Measurements from ENCODE around the gene BORCS5.

The BORCS5 gene

DNA sequence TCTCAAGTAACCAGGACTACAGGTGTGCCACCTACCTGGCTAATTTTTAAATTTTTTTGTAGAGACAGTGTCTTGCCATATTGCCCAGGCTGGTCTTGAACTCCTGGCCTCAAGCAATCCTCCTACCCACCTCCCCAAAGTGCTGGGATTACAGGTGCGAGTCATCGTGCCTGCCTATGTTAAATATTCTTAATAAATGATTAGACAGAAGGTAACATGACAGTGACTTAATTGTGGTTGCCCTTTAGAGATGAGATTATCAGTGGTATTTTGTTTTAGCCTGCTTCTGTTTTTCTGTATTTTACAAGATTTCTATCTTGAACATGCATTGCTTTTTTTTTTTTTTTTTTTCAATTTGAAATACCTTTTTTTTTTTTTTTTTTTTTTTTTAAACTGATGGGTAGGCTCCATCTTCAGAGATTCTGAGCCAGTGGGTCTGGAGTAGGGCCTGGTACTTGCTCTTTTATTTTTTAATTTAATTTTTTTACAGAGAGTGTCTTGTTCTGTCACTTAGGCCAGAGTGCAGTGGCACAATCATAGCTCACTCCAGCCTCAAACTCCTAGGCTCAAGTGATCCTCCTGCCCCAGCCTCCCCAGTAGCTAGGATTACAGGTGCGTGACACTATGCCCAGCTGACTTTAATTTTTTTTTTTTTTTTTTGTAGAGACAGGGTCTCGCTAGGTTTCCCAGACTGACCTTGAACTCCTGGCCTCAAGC, 88.4 kb downstream of the BORCS5 start:
- H3K27ac ChIP-seq (ENCODE audit: low read depth, low read length, poor library complexity, severe bottlenecking), result no peak overlapping the region
- no peaks in the 10 kb centered on the region for H3K4me1 ChIP-seq (ENCODE audit: insufficient read depth, low read length, severe bottlenecking)
- no peaks in the 10 kb centered on the region for H3K9me3 ChIP-seq (ENCODE audit: low read length)
- TF ChIP-seq, protein P1, sequence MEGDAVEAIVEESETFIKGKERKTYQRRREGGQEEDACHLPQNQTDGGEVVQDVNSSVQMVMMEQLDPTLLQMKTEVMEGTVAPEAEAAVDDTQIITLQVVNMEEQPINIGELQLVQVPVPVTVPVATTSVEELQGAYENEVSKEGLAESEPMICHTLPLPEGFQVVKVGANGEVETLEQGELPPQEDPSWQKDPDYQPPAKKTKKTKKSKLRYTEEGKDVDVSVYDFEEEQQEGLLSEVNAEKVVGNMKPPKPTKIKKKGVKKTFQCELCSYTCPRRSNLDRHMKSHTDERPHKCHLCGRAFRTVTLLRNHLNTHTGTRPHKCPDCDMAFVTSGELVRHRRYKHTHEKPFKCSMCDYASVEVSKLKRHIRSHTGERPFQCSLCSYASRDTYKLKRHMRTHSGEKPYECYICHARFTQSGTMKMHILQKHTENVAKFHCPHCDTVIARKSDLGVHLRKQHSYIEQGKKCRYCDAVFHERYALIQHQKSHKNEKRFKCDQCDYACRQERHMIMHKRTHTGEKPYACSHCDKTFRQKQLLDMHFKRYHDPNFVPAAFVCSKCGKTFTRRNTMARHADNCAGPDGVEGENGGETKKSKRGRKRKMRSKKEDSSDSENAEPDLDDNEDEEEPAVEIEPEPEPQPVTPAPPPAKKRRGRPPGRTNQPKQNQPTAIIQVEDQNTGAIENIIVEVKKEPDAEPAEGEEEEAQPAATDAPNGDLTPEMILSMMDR (IDR thresholded peaks at IDR 0.05; ENCODE audit: low read length), result no peak
- no peak for TF ChIP-seq EZH2 (IDR thresholded peaks at IDR 0.05; ENCODE audit: borderline replicate concordance, low read length)
- H3K79me2 ChIP-seq (ENCODE audit: insufficient read depth, low read length), result no peaks in the 10 kb centered on the region
- no peak overlapping the region for H2AFZ ChIP-seq (ENCODE audit: low read length)
- H3K4me3 ChIP-seq (ENCODE audit: low read depth, low read length, poor library complexity, severe bottlenecking), result no peak overlapping the region
- no peak overlapping the region for H3K9ac ChIP-seq (ENCODE audit: low read length)
- no peak overlapping the region for H3K4me2 ChIP-seq (ENCODE audit: low read length)
- no peaks in the 10 kb centered on the region for H3F3A ChIP-seq (ENCODE audit: insufficient read depth, low read length)
- H3K27me3 ChIP-seq (ENCODE audit: insufficient read depth, low read length), result no peaks in the 10 kb centered on the region
- no peaks in the 10 kb centered on the region for H4K20me1 ChIP-seq (ENCODE audit: insufficient read depth, low read length)
- H3K36me3 ChIP-seq (ENCODE audit: insufficient read depth, low read length), result no peaks in the 10 kb centered on the region
- no peaks in the 10 kb centered on the region for H3K9me2 ChIP-seq (ENCODE audit: low read depth, low read length)

- H3K9ac ChIP-seq (ENCODE audit: low read length), result no peak overlapping the region
Measured at GRCh38 chr12:12445882-12446181, 89.0 kb downstream of the BORCS5 start.

GRCh38 chr12:12446786-12447185, 89.9 kb downstream of the BORCS5 start:
- no peak overlapping the region for H2AFZ ChIP-seq (ENCODE audit: low read length)
- no peak overlapping the region for H3K4me2 ChIP-seq (ENCODE audit: low read length)
- no peaks in the 10 kb centered on the region for H4K20me1 ChIP-seq (ENCODE audit: insufficient read depth, low read length)
- no peak overlapping the region for H3K4me3 ChIP-seq (ENCODE audit: low read depth, low read length, poor library complexity, severe bottlenecking)
- no peaks in the 10 kb centered on the region for H3K9me3 ChIP-seq (ENCODE audit: low read length)
- H3K4me1 ChIP-seq (ENCODE audit: insufficient read depth, low read length, severe bottlenecking), result no peaks in the 10 kb centered on the region
- H3K27me3 ChIP-seq (ENCODE audit: insufficient read depth, low read length), result no peaks in the 10 kb centered on the region
- no peaks in the 10 kb centered on the region for H3F3A ChIP-seq (ENCODE audit: insufficient read depth, low read length)
- no peak overlapping the region for H3K9ac ChIP-seq (ENCODE audit: low read length)
- TF ChIP-seq, protein P1 (IDR thresholded peaks at IDR 0.05; ENCODE audit: low read length), result no peak
- no peak for TF ChIP-seq EZH2 (IDR thresholded peaks at IDR 0.05; ENCODE audit: borderline replicate concordance, low read length)
- H3K27ac ChIP-seq (ENCODE audit: low read depth, low read length, poor library complexity, severe bottlenecking), result no peak overlapping the region
- no peaks in the 10 kb centered on the region for H3K9me2 ChIP-seq (ENCODE audit: low read depth, low read length)
- no peaks in the 10 kb centered on the region for H3K36me3 ChIP-seq (ENCODE audit: insufficient read depth, low read length)
- no peaks in the 10 kb centered on the region for H3K79me2 ChIP-seq (ENCODE audit: insufficient read depth, low read length)

More at GRCh38 chr12:12445882-12446181, 89.0 kb downstream of the BORCS5 start:
- Histone ChIP-seq H3K9me2 (ENCODE audit: low read depth, low read length) (no peaks in the 10 kb centered on the region), H3K27ac (ENCODE audit: low read depth, low read length, poor library complexity, severe bottlenecking) (no peak overlapping the region), H3K4me1 (ENCODE audit: insufficient read depth, low read length, severe bottlenecking) (no peaks in the 10 kb centered on the region), H3K9me3 (ENCODE audit: low read length) (no peaks in the 10 kb centered on the region), H2AFZ (ENCODE audit: low read length) (no peak overlapping the region), H3F3A (ENCODE audit: insufficient read depth, low read length) (no peaks in the 10 kb centered on the region), H3K27me3 (ENCODE audit: insufficient read depth, low read length) (no peaks in the 10 kb centered on the region), H3K36me3 (ENCODE audit: insufficient read depth, low read length) (no peaks in the 10 kb centered on the region), H3K79me2 (ENCODE audit: insufficient read depth, low read length) (no peaks in the 10 kb centered on the region), H3K4me3 (ENCODE audit: low read depth, low read length, poor library complexity, severe bottlenecking) (no peak overlapping the region), H3K4me2 (ENCODE audit: low read length) (no peak overlapping the region), H4K20me1 (ENCODE audit: insufficient read depth, low read length) (no peaks in the 10 kb centered on the region)
- no peak for TF ChIP-seq EZH2 (IDR thresholded peaks at IDR 0.05; ENCODE audit: borderline replicate concordance, low read length)
- TF ChIP-seq, protein P1 (IDR thresholded peaks at IDR 0.05; ENCODE audit: low read length), result no peak

Data from OCI-LY1 (cell line).